A673 (cell line): ENCODE measurements around the gene NEK1. TPM values are rescaled to one million over a fixed set of nuclear protein-coding genes. Genes with fewer than 3 reads are reported as not detected.
"Not testable (repeated sequence)": the region's sequence is repeated elsewhere in the genome, so short reads cannot be mapped to it uniquely, and the experiment has no call there.

Experiments
- BruUV-seq: library from RNA; stranded (reverse); fragments of 400-500 nt; replicated peaks from 2 replicates; lab custom pipeline; 2021; lab: Mats Ljungman, UMichigan
- CTCF ChIA-PET: fragments of 300-600 bp; sonication (Branson Sonifier 250); formaldehyde crosslinking; loops from one replicate; lab custom pipeline; 2022; ENCODE audit warnings: antibody characterized with exemption; lab: Charles Lee
- POLR2A ChIA-PET: fragments of 300-600 bp; sonication (Branson Sonifier 250); formaldehyde crosslinking; loops from one replicate; lab custom pipeline; 2022; ENCODE audit warnings: antibody characterized with exemption; ENCODE audit not compliant: low non-redundant PET; lab: Charles Lee
- DNase-seq: peaks from one replicate; pipeline ENCODE4 v3.0.0-alpha.2; 2015; ENCODE audit warnings: low spot score
- H3K27ac ChIP-seq: fragments of 200-600 bp; sonication (generic); 2 replicates; pipeline ENCODE4 v1.5.1; 2016; ENCODE audit warnings: mixed run types, low read depth, mild to moderate bottlenecking, mixed read lengths, antibody characterized with exemption, low read length; ENCODE audit not compliant: poor library complexity, severe bottlenecking
- H3K27me3 ChIP-seq: fragments of 200-600 bp; sonication (generic); replicated peaks from 2 replicates; pipeline ENCODE4 v1.6.1; 2017; ENCODE audit warnings: mixed run types, low read depth, mild to moderate bottlenecking, mixed read lengths, antibody characterized with exemption, low read length; ENCODE audit not compliant: insufficient read depth, poor library complexity
- H3K36me3 ChIP-seq: fragments of 200-600 bp; sonication (generic); 2 replicates; pipeline ENCODE4 v1.6.1; 2016; ENCODE audit warnings: mixed run types, mild to moderate bottlenecking, mixed read lengths, antibody characterized with exemption, low read length; ENCODE audit not compliant: insufficient read depth, poor library complexity, severe bottlenecking
- H3K4me1 ChIP-seq: fragments of 200-600 bp; sonication (generic); 2 replicates; pipeline ENCODE4 v1.6.1; 2017; ENCODE audit warnings: mixed run types, mild to moderate bottlenecking, mixed read lengths, antibody characterized with exemption, low read length; ENCODE audit not compliant: insufficient read depth, poor library complexity, severe bottlenecking
- H3K4me3 ChIP-seq: fragments of 200-600 bp; sonication (generic); 2 replicates; pipeline ENCODE4 v1.5.1; 2016; ENCODE audit warnings: low read depth, mixed run types, mild to moderate bottlenecking, mixed read lengths, low read length; ENCODE audit not compliant: poor library complexity, severe bottlenecking
- H3K9me3 ChIP-seq: fragments of 200-600 bp; sonication (generic); 2 replicates; pipeline ENCODE4 v1.6.1; 2016; ENCODE audit warnings: mixed run types, low read depth, mild to moderate bottlenecking, mixed read lengths, antibody characterized with exemption, low read length; ENCODE audit not compliant: poor library complexity, severe bottlenecking
- CTCF ChIP-seq: fragments of 300-800, 200-600 bp; sonication (generic); conservative IDR thresholded peaks from 2 replicates; pipeline ENCODE4 v1.5.1; 2017; ENCODE audit warnings: low read depth, mild to moderate bottlenecking, antibody characterized with exemption, low read length, moderate library complexity, mixed read lengths
- EZH2 ChIP-seq: fragments of 200-600 bp; sonication (generic); IDR thresholded peaks from 2 replicates; pipeline ENCODE4 v1.6.1; 2017; ENCODE audit warnings: borderline replicate concordance, low read depth, mild to moderate bottlenecking, mixed read lengths, antibody characterized with exemption, low read length; ENCODE audit not compliant: poor library complexity, severe bottlenecking
- intact Hi-C: fragments of 100-400 bp; cut with micrococcal nuclease; formaldehyde crosslinking; loops from one replicate; pipeline ENCODE4 v1.10.0; 2022; ENCODE audit not compliant: unreplicated experiment
- total RNA-seq: library from RNA; stranded (reverse); gene quantifications from 2 replicates; pipeline ENCODE4 v1.2.3, GENCODE V29; 2021

NEK1 gene
- total RNA-seq, 1 experiment from 2014 or later = 12.9 TPM

- CTCF ChIA-PET = no interaction called here
- Histone ChIP-seq H3K4me3 (no peak overlapping the region), H3K4me1 (no peaks in the 10 kb centered on the region), H3K36me3 (no peaks in the 10 kb centered on the region), H3K27me3 (no peaks in the 10 kb centered on the region), H3K9me3 (no peaks in the 10 kb centered on the region), H3K27ac (no peak overlapping the region)
- no TSS peak for BruUV-seq
- TF ChIP-seq EZH2 (no peak), CTCF (no peak)
- intact Hi-C loops = no loop called here
- DNase-seq = no peak
- POLR2A ChIA-PET = no interaction called here
Measured at GRCh38 chr4:169458575-169458974, 153.8 kb downstream of the NEK1 start.

- H3K27ac ChIP-seq, H3K9me3 ChIP-seq, H3K4me3 ChIP-seq, H3K4me1 ChIP-seq, H3K36me3 ChIP-seq, H3K27me3 ChIP-seq, BruUV-seq, DNase-seq, POLR2A ChIA-PET, intact Hi-C loops, CTCF ChIA-PET: not testable (repeated sequence)
Measured at GRCh38 chr4:169452644-169453043, 159.7 kb downstream of the NEK1 start.

- H3K4me1 ChIP-seq, BruUV-seq, CTCF ChIA-PET, H3K9me3 ChIP-seq, H3K4me3 ChIP-seq, H3K27me3 ChIP-seq, H3K36me3 ChIP-seq, H3K27ac ChIP-seq, intact Hi-C loops, DNase-seq, POLR2A ChIA-PET: not testable (repeated sequence)
Measured at GRCh38 chr4:169448935-169449334, 163.4 kb downstream of the NEK1 start.

- intact Hi-C loops = no loop called here
- Histone ChIP-seq H3K27ac (no peak overlapping the region), H3K4me3 (no peak overlapping the region), H3K36me3 (no peaks in the 10 kb centered on the region), H3K27me3 (no peaks in the 10 kb centered on the region), H3K9me3 (peaks cover 4% of the 10 kb centered on the region), H3K4me1 (no peaks in the 10 kb centered on the region)
- no TSS peak for BruUV-seq
- CTCF ChIA-PET = no interaction called here
- POLR2A ChIA-PET = no interaction called here
- DNase-seq = no peak
- TF ChIP-seq CTCF = no peak
- no peak for TF ChIP-seq EZH2
Measured at GRCh38 chr4:169446824-169447223, 165.6 kb downstream of the NEK1 start.
